H1 (cell line): ENCODE measurements around the gene CIITA. TPM values are rescaled to one million over a fixed set of nuclear protein-coding genes. Genes with fewer than 3 reads are reported as not detected.

Source experiments
- CTCF ChIA-PET: fragments of 300-600 bp; sonication (Branson Sonifier 250); formaldehyde crosslinking; loops from one replicate; lab custom pipeline; 2021; ENCODE audit not compliant: partially characterized antibody; lab: Charles Lee
- POLR2A ChIA-PET: fragments of 300-600 bp; sonication (Branson Sonifier 250); formaldehyde crosslinking; loops from one replicate; lab custom pipeline; 2021; ENCODE audit warnings: inconsistent platforms; ENCODE audit not compliant: partially characterized antibody; lab: Charles Lee
- DNase-seq, 2 experiments: peaks; one replicate each; pipeline versions ENCODE4 v3.0.0 to v3.0.0-alpha.2; 2010 to 2022; ENCODE audit warnings: low spot score in 2 of 2, low read depth in 1 of 2, mixed read lengths in 1 of 2
- FAIRE-seq: peaks from 2 replicates; lab custom pipeline; 2011; peaks lifted over from hg19 to GRCh38; lab: Jason Lieb, UNC
- H2AFZ ChIP-seq: 2 replicates; pipeline ENCODE4 v1.8.1; 2012; ENCODE audit warnings: low read length, inconsistent platforms
- H2AK5ac ChIP-seq: 2 replicates; pipeline ENCODE4 v1.6.1; 2013; ENCODE audit warnings: low read depth, low read length
- H2BK120ac ChIP-seq: replicated peaks from 2 replicates; pipeline ENCODE3; 2013; ENCODE audit warnings: low read depth, low read length, inconsistent platforms
- H2BK12ac ChIP-seq: 2 replicates; pipeline ENCODE4 v1.6.1; 2013; ENCODE audit warnings: low read depth, low read length
- H2BK15ac ChIP-seq: 2 replicates; pipeline ENCODE4 v1.6.1; 2013; ENCODE audit warnings: low read length
- H2BK20ac ChIP-seq: 2 replicates; pipeline ENCODE4 v1.6.1; 2013; ENCODE audit warnings: low read length
- H2BK5ac ChIP-seq: 2 replicates; pipeline ENCODE4 v1.6.1; 2013; ENCODE audit warnings: low read depth, low read length
- H3K14ac ChIP-seq: 2 replicates; pipeline ENCODE4 v1.6.1; 2013; ENCODE audit warnings: inconsistent platforms; ENCODE audit not compliant: insufficient read length
- H3K18ac ChIP-seq: 2 replicates; pipeline ENCODE4 v1.6.1; 2013; ENCODE audit warnings: low read length; ENCODE audit errors: extremely low read depth
- H3K23ac ChIP-seq: 2 replicates; pipeline ENCODE4 v1.6.1; 2013; ENCODE audit warnings: inconsistent platforms; ENCODE audit not compliant: insufficient read length
- H3K23me2 ChIP-seq: 2 replicates; pipeline ENCODE4 v1.6.1; 2013; ENCODE audit warnings: low read depth, low read length
- H3K27ac ChIP-seq: 2 replicates; pipeline ENCODE4 v1.6.1; 2011; ENCODE audit warnings: low read depth, low read length, inconsistent platforms
- H3K27me3 ChIP-seq, 4 experiments: replicated peaks in 1 of 4; 1 replicate in 1 of 4; 2 replicates in 3 of 4; pipeline versions ENCODE4 v1.6.1 to v1.8.1; 2011 to 2013; ENCODE audit warnings: low read length in 3 of 4, mild to moderate bottlenecking in 3 of 4, inconsistent platforms in 2 of 4, mixed read lengths in 2 of 4, moderate library complexity in 1 of 4; ENCODE audit not compliant: control insufficient read depth in 3 of 4, insufficient read depth in 3 of 4; ENCODE audit errors: extremely low read depth in 1 of 4
- H3K36me3 ChIP-seq, 4 experiments: 2 replicates each; pipeline versions ENCODE4 v1.6.1 to v1.8.1; 2011 to 2013; ENCODE audit warnings: mild to moderate bottlenecking in 4 of 4, low read length in 3 of 4, moderate library complexity in 2 of 4, control low read depth in 1 of 4, inconsistent platforms in 1 of 4; ENCODE audit not compliant: insufficient read depth in 4 of 4, control insufficient read depth in 2 of 4
- H3K4ac ChIP-seq: replicated peaks from 2 replicates; pipeline ENCODE3; 2013; ENCODE audit warnings: low read length, low read depth, mixed read lengths, inconsistent platforms; ENCODE audit not compliant: insufficient read length
- H3K4me1 ChIP-seq, 4 experiments: replicated peaks in 1 of 4; 1 replicate in 1 of 4; 2 replicates in 3 of 4; pipeline versions ENCODE4 v1.6.1 to v1.8.1; 2011 to 2013; ENCODE audit warnings: low read length in 3 of 4, inconsistent platforms in 2 of 4, mixed read lengths in 1 of 4; ENCODE audit not compliant: insufficient read depth in 4 of 4, control insufficient read depth in 3 of 4
- H3K4me2 ChIP-seq, 2 experiments: 2 replicates each; pipeline versions ENCODE4 v1.6.1 to v1.8.1; 2011 to 2013; ENCODE audit warnings: low read depth in 2 of 2, low read length in 2 of 2, control low read depth in 1 of 2, inconsistent platforms in 1 of 2, mild to moderate bottlenecking in 1 of 2; ENCODE audit not compliant: insufficient read depth in 1 of 2
- H3K4me3 ChIP-seq, 4 experiments: fragments of 200-600, 300-600 bp in 1 of 4; sonication (generic), shearing (Covaris generic), sonication (Bioruptor Twin) in 1 of 4; 2 replicates each; pipeline versions ENCODE4 v1.5.1 to v1.8.1; 2011 to 2016; ENCODE audit warnings: low read length in 4 of 4, low read depth in 3 of 4, control low read depth in 2 of 4, inconsistent platforms in 2 of 4, mild to moderate bottlenecking in 2 of 4, mixed read lengths in 1 of 4, moderate library complexity in 1 of 4; ENCODE audit not compliant: insufficient read depth in 2 of 4; ENCODE audit errors: extremely low read depth in 1 of 4
- H3K56ac ChIP-seq: replicated peaks from 2 replicates; pipeline ENCODE3; 2013; ENCODE audit warnings: low read depth, mild to moderate bottlenecking, mixed read lengths, low read length, inconsistent platforms; ENCODE audit not compliant: insufficient read length
- H3K79me1 ChIP-seq: 2 replicates; pipeline ENCODE4 v1.6.1; 2013; ENCODE audit warnings: low read depth, low read length, control low read depth
- H3K79me2 ChIP-seq, 2 experiments: 2 replicates each; pipeline versions ENCODE4 v1.6.1 to v1.8.1; 2012 to 2013; ENCODE audit warnings: low read length in 2 of 2, mild to moderate bottlenecking in 2 of 2, inconsistent platforms in 1 of 2; ENCODE audit not compliant: insufficient read depth in 2 of 2, control insufficient read depth in 1 of 2
- H3K9ac ChIP-seq, 4 experiments: replicated peaks in 1 of 4; 1 replicate in 1 of 4; 2 replicates in 3 of 4; pipeline versions ENCODE4 v1.6.1 to v1.8.1; 2011 to 2013; ENCODE audit warnings: low read depth in 3 of 4, low read length in 3 of 4, control low read depth in 2 of 4, mild to moderate bottlenecking in 2 of 4, moderate library complexity in 2 of 4, inconsistent platforms in 1 of 4; ENCODE audit errors: extremely low read depth in 1 of 4
- H3K9me3 ChIP-seq, 2 experiments: 2 replicates each; pipeline versions ENCODE4 v1.6.1 to v1.8.1; 2012 to 2013; ENCODE audit warnings: mild to moderate bottlenecking in 2 of 2, moderate library complexity in 2 of 2, control low read depth in 1 of 2, inconsistent platforms in 1 of 2, low read depth in 1 of 2, low read length in 1 of 2, mixed read lengths in 1 of 2; ENCODE audit not compliant: insufficient read depth in 2 of 2
- H4K20me1 ChIP-seq, 2 experiments: replicated peaks in 1 of 2; 2 replicates each; pipeline versions ENCODE3 to v1.8.1; 2011 to 2013; ENCODE audit warnings: inconsistent platforms in 2 of 2, low read length in 2 of 2, mild to moderate bottlenecking in 1 of 2; ENCODE audit not compliant: insufficient read depth in 2 of 2, control insufficient read depth in 1 of 2
- H4K5ac ChIP-seq: 2 replicates; pipeline ENCODE4 v1.6.1; 2013; ENCODE audit warnings: low read length, low read depth, mixed read lengths, inconsistent platforms; ENCODE audit not compliant: insufficient read length
- H4K8ac ChIP-seq: 2 replicates; pipeline ENCODE4 v1.8.0; 2013; ENCODE audit warnings: mild to moderate bottlenecking, moderate library complexity, low read length, inconsistent platforms; ENCODE audit not compliant: insufficient read depth; ENCODE audit errors: extremely low read depth
- H4K91ac ChIP-seq: replicated peaks from 2 replicates; pipeline ENCODE3; 2013; ENCODE audit warnings: low read length, mixed read lengths, inconsistent platforms; ENCODE audit not compliant: insufficient read length
- CBX8 ChIP-seq: fragments of 300-800, 300-1000 bp; sonication (generic); IDR thresholded peaks from 2 replicates; pipeline ENCODE4 v1.7.1; 2016; ENCODE audit warnings: low read depth, low read length, borderline replicate concordance
- CTCF ChIP-seq, 3 experiments: IDR thresholded peaks; 1 replicate in 2 of 3; 2 replicates in 1 of 3; pipeline versions ENCODE4 v1.5.1 to v1.6.1; 2011; ENCODE audit warnings: low read length in 3 of 3, mild to moderate bottlenecking in 3 of 3, inconsistent platforms in 2 of 3, low read depth in 1 of 3, moderate library complexity in 1 of 3; ENCODE audit not compliant: insufficient read depth in 1 of 3; ENCODE audit errors: control extremely low read depth in 1 of 3
- RAD21 ChIP-seq, 2 experiments: IDR thresholded peaks in 1 of 2; conservative IDR thresholded peaks in 1 of 2; 2 replicates each; pipeline ENCODE4 v1.6.1; 2011; ENCODE audit warnings: low read depth in 2 of 2, low read length in 2 of 2, improper control_type of control experiment in 1 of 2, inconsistent platforms in 1 of 2, mild to moderate bottlenecking in 1 of 2, moderate library complexity in 1 of 2
- WGBS, 2 experiments: shearing (Covaris generic) in 1 of 2; methylation state at CpG; one replicate each; pipeline versions ENCODE4 v1.1.6 to v1.1.7; 2013 to 2015; ENCODE audit warnings: low lambda C conversion rate in 2 of 2, mixed read lengths in 2 of 2, inconsistent platforms in 1 of 2, low coverage in 1 of 2, missing lambda C conversion rate in 1 of 2; ENCODE audit not compliant: insufficient replicate concordance in 2 of 2, insufficient coverage in 1 of 2, insufficient read length in 1 of 2; ENCODE audit errors: extremely low coverage in 1 of 2, missing lambda C conversion rate in 1 of 2; 5-methylcytosine and 5-hydroxymethylcytosine counted together
- polyA plus RNA-seq, 7 experiments: library from polyadenylated mRNA; depleted of rRNA in 3 of 7; stranded (reverse) in 5 of 7; unstranded in 2 of 7; fragments of >200 nt in 5 of 7; fragments of 200-250 nt in 2 of 7; gene quantifications; 1 replicate in 5 of 7; 2 replicates in 1 of 7; 4 replicates in 1 of 7; pipeline versions ENCODE4 v1.2.1 to v1.2.3, GENCODE V29; 2011 to 2013; ENCODE audit warnings: missing spikeins in 2 of 7, mixed read lengths in 2 of 7
- total RNA-seq: library from RNA; stranded (reverse); fragmentation: NEBNext Ultra II Directional; extraction: Animal tissue kit (Norgen Biotek cat#: 25700); gene quantifications from 2 replicates; pipeline ENCODE4 v1.2.1, GENCODE V29; 2021

The CIITA gene
- total and polyA plus RNA-seq, 2 of the 8 experiments (the other 6 are each of a cell fraction or from before 2014, with no cell fraction given), result 0.07 to 0.17 TPM

- Histone ChIP-seq H2BK120ac (no peak overlapping the region), H3K56ac (no peak overlapping the region), H4K8ac (no peak overlapping the region), H2BK20ac (no peak overlapping the region), H3K9me3 (no peaks in the 10 kb centered on the region), H2BK5ac (no peak overlapping the region), H3K27me3 (no peaks in the 10 kb centered on the region), H3K27ac (no peak overlapping the region), H3K14ac (no peak overlapping the region), H2BK12ac (no peak overlapping the region), H3K18ac (no peak overlapping the region), H4K20me1 (peaks cover 0 to 3% of the 10 kb centered on the region in 2 experiments), H3K9ac (no peak overlapping the region), H3K4me3 (no peak overlapping the region), H3K79me2 (no peaks in the 10 kb centered on the region), H3K4me2 (no peak overlapping the region), H3K4ac (no peak overlapping the region), H2AFZ (no peak overlapping the region), H4K5ac (no peak overlapping the region), H3K79me1 (no peaks in the 10 kb centered on the region), H3K23ac (no peak overlapping the region), H2AK5ac (no peak overlapping the region), H4K91ac (no peak overlapping the region), H3K23me2 (no peaks in the 10 kb centered on the region), H2BK15ac (no peak overlapping the region), H3K36me3 (peaks cover 0 to 3% (median 0%) of the 10 kb centered on the region in 4 experiments; a peak in 1 of 8 replicates), H3K4me1 (peaks cover 0 to 6% (median 2%) of the 10 kb centered on the region in 4 experiments; a peak in 5 of 7 replicates)
- ChIA-PET POLR2A (no interaction called here), CTCF (interaction anchor here (1.1 to 8.2 kb wide), 9 partner anchors 9 to 436 kb away, joined by 3 to 117 read pairs (median 5); no protein-coding TSS in a partner anchor)
- DNase-seq, result no peak
- no peak for FAIRE-seq
- no peak for TF ChIP-seq CBX8
- peak in 1 of 3 experiments; percentile 7; a peak in 1 of 4 replicates for TF ChIP-seq CTCF (IDR thresholded peaks at IDR 0.05; ENCODE audit: control extremely low read depth in 1 of 3, insufficient read depth in 1 of 3, low read depth in 1 of 3, low read length in 3 of 3)
- TF ChIP-seq RAD21 (IDR thresholded peaks at IDR 0.05 in 1 of 2, conservative IDR thresholded peaks at IDR 0.05 in 1 of 2; ENCODE audit: low read depth in 2 of 2, low read length in 2 of 2), result no peak
- 87% methylated on average over 3 of the region's 3 CpGs; no CpG with 5 or more reads in 1 of the 2 experiments for WGBS, 2 experiments
Measured at GRCh38 chr16:10968498-10968897, 91.5 kb downstream of the CIITA start.
